Astrocyte (in vitro differentiated cells and primary cell): ENCODE measurements around the gene KRT76. TPM values are rescaled to one million over a fixed set of nuclear protein-coding genes. Genes with fewer than 3 reads are reported as not detected.

Experiments
- DNase-seq: peaks from one replicate; pipeline ENCODE4 v3.0.0-alpha.2; 2010; ENCODE audit warnings: low read depth
- FAIRE-seq: peaks from 2 replicates; lab custom pipeline; 2011; peaks lifted over from hg19 to GRCh38; lab: Jason Lieb, UNC
- H2AFZ ChIP-seq: 2 replicates; pipeline ENCODE4 v1.6.0; 2012; ENCODE audit warnings: low read depth, low read length, inconsistent platforms
- H3K27ac ChIP-seq: 2 replicates; pipeline ENCODE4 v1.5.1; 2011; ENCODE audit warnings: low read depth, low read length, inconsistent platforms
- H3K27me3 ChIP-seq: 2 replicates; pipeline ENCODE4 v1.6.0; 2011; ENCODE audit warnings: low read length, inconsistent platforms; ENCODE audit not compliant: insufficient read depth
- H3K36me3 ChIP-seq: 2 replicates; pipeline ENCODE4 v1.5.1; 2011; ENCODE audit warnings: low read length, inconsistent platforms; ENCODE audit not compliant: insufficient read depth
- H3K4me1 ChIP-seq: 2 replicates; pipeline ENCODE4 v1.5.1; 2011; ENCODE audit warnings: low read length, inconsistent platforms; ENCODE audit not compliant: insufficient read depth
- H3K4me2 ChIP-seq: 2 replicates; pipeline ENCODE4 v1.6.0; 2012; ENCODE audit warnings: low read length, inconsistent platforms
- H3K4me3 ChIP-seq: 2 replicates; pipeline ENCODE4 v1.5.1; 2011; ENCODE audit warnings: low read depth, mild to moderate bottlenecking, low read length, inconsistent platforms; ENCODE audit not compliant: insufficient read depth
- H3K79me2 ChIP-seq: 2 replicates; pipeline ENCODE4 v1.6.0; 2012; ENCODE audit warnings: mild to moderate bottlenecking, low read length, inconsistent platforms; ENCODE audit not compliant: insufficient read depth
- H3K9ac ChIP-seq: 2 replicates; pipeline ENCODE4 v1.6.0; 2012; ENCODE audit warnings: mild to moderate bottlenecking, low read length, inconsistent platforms
- H3K9me3 ChIP-seq: 2 replicates; pipeline ENCODE4 v1.5.1; 2012; ENCODE audit warnings: low read depth, mild to moderate bottlenecking, low read length, inconsistent platforms; ENCODE audit not compliant: insufficient read depth
- H4K20me1 ChIP-seq: 2 replicates; pipeline ENCODE4 v1.6.0; 2012; ENCODE audit warnings: low read length, inconsistent platforms; ENCODE audit not compliant: insufficient read depth
- H3K27ac Mint-ChIP-seq: one replicate; pipeline ENCODE4 v1.8.0; 2021; ENCODE audit warnings: mild to moderate bottlenecking, mixed read lengths; ENCODE audit not compliant: unreplicated experiment
- H3K27me3 Mint-ChIP-seq: one replicate; pipeline ENCODE4 v1.8.0; 2021; ENCODE audit warnings: low read depth, mixed read lengths; ENCODE audit not compliant: unreplicated experiment
- H3K36me3 Mint-ChIP-seq: one replicate; pipeline ENCODE4 v1.8.0; 2021; ENCODE audit warnings: low read depth, mixed read lengths; ENCODE audit not compliant: unreplicated experiment
- H3K4me1 Mint-ChIP-seq: one replicate; pipeline ENCODE4 v1.8.0; 2021; ENCODE audit warnings: low read depth, mixed read lengths; ENCODE audit not compliant: unreplicated experiment
- H3K4me3 Mint-ChIP-seq: one replicate; pipeline ENCODE4 v1.8.0; 2021; ENCODE audit warnings: mild to moderate bottlenecking, moderate library complexity, mixed read lengths; ENCODE audit not compliant: unreplicated experiment
- H3K9me3 Mint-ChIP-seq: one replicate; pipeline ENCODE4 v1.8.0; 2021; ENCODE audit warnings: mild to moderate bottlenecking, mixed read lengths; ENCODE audit not compliant: unreplicated experiment
- CTCF ChIP-seq: IDR thresholded peaks from 2 replicates; pipeline ENCODE4 v1.5.1; 2011; ENCODE audit warnings: low read depth, mild to moderate bottlenecking, inconsistent platforms, low read length, moderate library complexity; ENCODE audit not compliant: insufficient read depth
- EZH2 ChIP-seq: IDR thresholded peaks from 2 replicates; pipeline ENCODE4 v1.6.1; 2012; ENCODE audit warnings: mild to moderate bottlenecking, low read length, inconsistent platforms; ENCODE audit not compliant: insufficient read depth
- total RNA-seq: library from RNA; stranded (reverse); gene quantifications from 2 replicates; pipeline ENCODE4 v1.2.1, GENCODE V29; 2021

Gene KRT76
- total RNA-seq, 1 donor from 2014 or later: not detected

DNA sequence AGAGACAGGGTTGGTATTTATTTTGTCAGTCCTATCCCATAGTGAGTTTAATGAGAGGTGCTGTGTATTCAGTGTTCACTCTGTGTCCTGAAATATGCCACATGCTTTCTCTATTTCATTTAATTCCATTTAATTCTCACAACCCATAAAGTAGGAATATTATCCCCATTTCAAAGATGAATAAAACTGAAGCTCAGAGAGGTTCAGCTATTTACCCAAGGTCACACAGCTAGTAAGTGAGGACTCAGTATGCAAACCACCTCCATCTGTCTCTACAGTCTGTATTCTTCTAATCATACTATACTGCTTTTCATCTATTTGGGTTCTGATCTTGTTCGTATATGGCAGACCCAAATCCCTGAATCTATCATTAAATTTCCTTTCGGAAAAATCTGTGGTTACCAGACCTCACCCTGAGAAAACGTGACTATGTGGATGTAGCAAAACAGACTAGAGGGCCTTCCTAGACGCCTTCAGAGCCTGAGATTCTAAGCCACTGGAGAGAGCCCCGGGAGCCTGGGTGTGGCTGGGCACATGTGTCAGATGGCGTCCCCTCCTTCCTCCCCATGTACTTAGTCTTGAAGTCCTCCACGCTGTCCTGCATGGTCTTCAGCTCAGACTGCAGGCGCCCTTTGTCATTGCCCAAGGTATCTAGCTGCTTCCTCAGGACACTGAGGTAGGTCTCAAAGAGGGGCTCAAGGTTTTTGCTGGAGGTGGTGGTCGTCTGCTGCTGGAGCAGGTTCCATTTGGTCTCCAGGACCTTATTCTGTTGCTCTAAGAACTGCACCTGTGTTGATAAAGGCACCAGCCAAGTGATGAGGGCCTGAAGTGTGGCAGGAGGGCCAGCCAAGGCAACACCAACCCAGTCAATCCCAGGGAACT, 34.3 kb upstream of the KRT76 start:
- peaks cover 63% of the 10 kb centered on the region for H3K27me3 Mint-ChIP-seq
- H3K27me3 ChIP-seq: peaks cover 36% of the 10 kb centered on the region
- H3K9me3 ChIP-seq: no peaks in the 10 kb centered on the region
- TF ChIP-seq CTCF: no peak
- TF ChIP-seq EZH2: no peak
- H3K27ac ChIP-seq: no peak overlapping the region
- no peak overlapping the region for H3K4me2 ChIP-seq
- no peak overlapping the region for H3K27ac Mint-ChIP-seq
- no peak overlapping the region for H3K4me3 ChIP-seq
- no peaks in the 10 kb centered on the region for H4K20me1 ChIP-seq
- no peaks in the 10 kb centered on the region for H3K4me1 ChIP-seq
- H2AFZ ChIP-seq: no peak overlapping the region
- no peak overlapping the region for H3K4me3 Mint-ChIP-seq
- peaks cover 4% of the 10 kb centered on the region for H3K36me3 Mint-ChIP-seq
- DNase-seq: no peak
- H3K9me3 Mint-ChIP-seq: no peaks in the 10 kb centered on the region
- H3K79me2 ChIP-seq: no peaks in the 10 kb centered on the region
- H3K36me3 ChIP-seq: no peaks in the 10 kb centered on the region
- H3K9ac ChIP-seq: no peak overlapping the region
- FAIRE-seq: no peak
- peaks cover 2% of the 10 kb centered on the region for H3K4me1 Mint-ChIP-seq

DNA sequence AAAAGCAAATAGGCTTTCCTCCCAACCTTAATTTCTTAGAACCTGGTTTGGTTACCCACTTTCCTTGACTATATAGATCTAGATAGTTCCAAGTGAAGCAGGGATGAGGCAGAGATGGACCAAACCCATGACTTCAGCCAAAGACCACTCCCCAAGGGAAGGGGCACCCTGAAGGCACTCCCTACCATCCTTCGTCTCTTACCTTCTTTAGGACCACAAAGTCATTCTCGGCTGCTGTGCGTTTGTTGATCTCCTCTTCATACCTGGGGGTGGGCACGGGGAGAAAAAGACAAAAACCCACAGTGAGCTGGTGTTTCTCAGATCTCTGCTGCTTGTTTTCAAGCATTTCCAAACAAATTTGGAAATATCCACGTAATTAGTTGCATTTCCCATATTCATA, 33.4 kb upstream of the KRT76 start:
- Mint-ChIP-seq H3K36me3 (peaks cover 4% of the 10 kb centered on the region), H3K4me3 (no peak overlapping the region), H3K9me3 (no peaks in the 10 kb centered on the region), H3K27me3 (peaks cover 66% of the 10 kb centered on the region), H3K4me1 (peaks cover 2% of the 10 kb centered on the region), H3K27ac (no peak overlapping the region)
- Histone ChIP-seq H3K79me2 (no peaks in the 10 kb centered on the region), H4K20me1 (no peaks in the 10 kb centered on the region), H3K36me3 (no peaks in the 10 kb centered on the region), H3K27me3 (peaks cover 39% of the 10 kb centered on the region), H3K9ac (no peak overlapping the region), H2AFZ (no peak overlapping the region), H3K4me1 (no peaks in the 10 kb centered on the region), H3K4me2 (no peak overlapping the region), H3K9me3 (no peaks in the 10 kb centered on the region), H3K4me3 (no peak overlapping the region), H3K27ac (no peak overlapping the region)
- DNase-seq: no peak
- TF ChIP-seq CTCF (no peak), EZH2 (no peak)
- FAIRE-seq: no peak

GRCh38 chr12:52809166-52809565, 32.0 kb upstream of the KRT76 start:
- Histone ChIP-seq H4K20me1 (no peaks in the 10 kb centered on the region), H3K79me2 (no peaks in the 10 kb centered on the region), H2AFZ (no peak overlapping the region), H3K36me3 (no peaks in the 10 kb centered on the region), H3K27me3 (peaks cover 43% of the 10 kb centered on the region), H3K4me3 (no peak overlapping the region), H3K9me3 (no peaks in the 10 kb centered on the region), H3K27ac (no peak overlapping the region), H3K9ac (no peak overlapping the region), H3K4me2 (no peak overlapping the region), H3K4me1 (no peaks in the 10 kb centered on the region)
- Mint-ChIP-seq H3K36me3 (no peaks in the 10 kb centered on the region), H3K27ac (no peak overlapping the region), H3K4me1 (no peaks in the 10 kb centered on the region), H3K4me3 (no peak overlapping the region), H3K27me3 (peaks cover 61% of the 10 kb centered on the region), H3K9me3 (no peaks in the 10 kb centered on the region)
- TF ChIP-seq EZH2: no peak
- TF ChIP-seq CTCF: no peak
- DNase-seq (no peak), FAIRE-seq (no peak)
